ENCODE results near the gene MACF1. TPM values are rescaled to one million over a fixed set of nuclear protein-coding genes. Genes with fewer than 3 reads are reported as not detected.
"Not testable (repeated sequence)": the region's sequence is repeated elsewhere in the genome, so short reads cannot be mapped to it uniquely, and the experiment has no call there.

The MACF1 gene
- total RNA-seq, 3 donors from 2014 or later = 104 to 128 (median 120) TPM

- ATAC-seq (no peak), DNase-seq (no peak)
- no peak overlapping the region for H3K4me3 Mint-ChIP-seq
- no peaks in the 10 kb centered on the region for H3K36me3 Mint-ChIP-seq (ENCODE audit: insufficient read depth)
- peaks cover 78% of the 10 kb centered on the region for H3K4me1 Mint-ChIP-seq (ENCODE audit: low read depth)
- no peaks in the 10 kb centered on the region for H3K27me3 Mint-ChIP-seq (ENCODE audit: low read depth)
- H3K9me3 Mint-ChIP-seq = no peaks in the 10 kb centered on the region
Observed at GRCh38 chr1:39190096-39190495, 14.4 kb upstream of the MACF1 start.

- Mint-ChIP-seq H3K27me3 (ENCODE audit: low read depth) (no peaks in the 10 kb centered on the region), H3K36me3 (ENCODE audit: insufficient read depth) (no peaks in the 10 kb centered on the region), H3K4me3 (peak overlapping the region; percentile 51), H3K9me3 (no peaks in the 10 kb centered on the region), H3K4me1 (ENCODE audit: low read depth) (peaks cover 80% of the 10 kb centered on the region)
- DNase-seq (no peak), ATAC-seq (no peak)
Observed at GRCh38 chr1:39194398-39195051, 10.0 kb upstream of the MACF1 start.

DNA sequence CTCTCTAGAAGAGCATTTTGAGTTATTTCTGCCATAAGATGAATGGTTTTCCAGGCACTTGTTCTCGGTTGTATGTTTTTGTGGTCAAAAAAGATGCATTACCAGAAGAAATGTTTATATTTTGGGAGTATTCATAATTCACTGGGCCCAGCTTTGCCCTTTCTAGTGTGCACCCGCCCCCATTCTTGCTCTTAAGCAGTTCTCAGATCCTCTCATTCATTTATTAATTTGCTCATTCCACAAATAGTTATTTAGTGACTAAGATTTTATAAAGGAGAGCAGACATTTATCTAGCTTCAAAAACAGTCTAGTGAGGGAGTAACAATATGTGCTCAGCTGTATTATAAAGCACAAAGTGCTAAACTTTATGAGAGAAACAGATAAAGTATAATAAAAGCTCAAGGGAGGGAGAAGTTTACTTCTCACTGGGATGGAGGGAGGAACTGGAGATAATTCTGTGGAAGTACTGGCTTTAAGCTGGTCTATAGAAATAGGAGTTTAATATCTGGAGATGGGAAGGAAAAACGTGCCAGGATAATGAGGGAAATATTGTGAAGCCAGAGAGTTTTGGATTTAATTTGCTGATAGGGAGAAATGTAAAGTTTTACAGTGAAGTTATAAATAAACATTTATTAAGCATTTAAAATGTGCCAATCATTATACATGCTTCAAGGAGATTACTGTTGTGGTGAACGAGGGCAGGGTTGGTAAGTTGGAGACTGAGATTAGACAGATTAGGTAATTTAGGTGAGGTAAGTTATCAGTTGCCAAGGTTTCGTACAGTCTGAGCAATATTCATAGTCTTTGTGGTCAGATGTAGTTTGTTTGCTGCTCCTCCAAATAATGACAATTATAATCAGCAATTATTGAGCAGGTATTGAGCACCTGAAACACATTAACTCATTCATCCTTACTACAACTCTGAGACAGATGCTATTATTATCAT is 9.1 kb upstream of the MACF1 start:
- Mint-ChIP-seq H3K4me3 (peak overlapping the region; percentile 51), H3K36me3 (ENCODE audit: insufficient read depth) (no peaks in the 10 kb centered on the region), H3K4me1 (ENCODE audit: low read depth) (peaks cover 80% of the 10 kb centered on the region), H3K9me3 (no peaks in the 10 kb centered on the region), H3K27me3 (ENCODE audit: low read depth) (no peaks in the 10 kb centered on the region)
- no peak for ATAC-seq
- DNase-seq = no peak

DNA sequence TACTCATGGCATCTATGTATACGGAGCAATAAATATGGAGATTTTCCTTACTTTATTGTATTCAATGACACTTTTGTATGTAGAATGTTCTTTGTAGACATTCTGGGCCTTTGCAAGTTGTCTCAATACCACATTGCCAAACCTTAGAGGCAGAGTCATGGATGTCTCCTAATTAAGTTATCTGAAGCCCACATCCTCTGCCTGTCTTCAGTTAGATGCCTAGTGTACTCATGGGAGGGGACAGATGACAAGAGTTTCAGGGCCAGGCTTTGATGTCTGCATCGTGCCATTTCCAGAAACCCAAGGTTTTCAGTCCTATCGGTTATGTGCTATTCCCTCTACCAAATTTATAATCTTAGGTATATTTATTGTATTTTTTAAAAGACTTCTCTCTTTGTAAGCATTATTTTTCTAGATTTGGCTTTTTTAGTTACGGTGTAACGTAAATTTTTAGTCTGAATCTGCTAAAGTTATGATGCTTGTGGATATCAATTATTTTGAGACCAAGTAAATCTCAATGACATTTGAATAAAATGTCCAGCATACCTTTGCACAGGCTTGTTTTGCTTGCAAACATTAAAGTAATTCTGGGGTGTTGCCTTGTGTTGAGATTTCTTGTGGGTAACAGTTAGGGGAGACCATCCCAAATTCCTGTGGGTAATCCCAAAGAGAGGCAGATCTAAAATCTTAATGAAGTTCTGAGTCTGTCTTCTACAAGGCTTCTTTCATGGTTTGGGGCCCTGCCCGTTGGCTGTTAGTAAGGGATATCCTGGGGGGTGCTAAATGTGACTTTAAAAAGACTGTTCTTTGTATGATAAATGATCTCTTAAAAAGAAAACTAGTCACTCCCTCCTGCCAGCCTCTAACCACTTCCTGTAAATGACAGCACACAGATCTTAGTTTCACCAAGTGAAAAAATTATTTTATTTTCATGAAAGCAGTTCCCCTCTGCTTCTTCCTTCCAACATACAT is 8.0 kb upstream of the MACF1 start:
- no peaks in the 10 kb centered on the region for H3K9me3 Mint-ChIP-seq
- H3K4me1 Mint-ChIP-seq (ENCODE audit: low read depth) = peaks cover 73% of the 10 kb centered on the region
- DNase-seq (peak; percentile 50), ATAC-seq (peak; percentile 38 to 40)
- no peaks in the 10 kb centered on the region for H3K27me3 Mint-ChIP-seq (ENCODE audit: low read depth)
- no peaks in the 10 kb centered on the region for H3K36me3 Mint-ChIP-seq (ENCODE audit: insufficient read depth)
- peak overlapping the region; percentile 71 for H3K4me3 Mint-ChIP-seq

DNA sequence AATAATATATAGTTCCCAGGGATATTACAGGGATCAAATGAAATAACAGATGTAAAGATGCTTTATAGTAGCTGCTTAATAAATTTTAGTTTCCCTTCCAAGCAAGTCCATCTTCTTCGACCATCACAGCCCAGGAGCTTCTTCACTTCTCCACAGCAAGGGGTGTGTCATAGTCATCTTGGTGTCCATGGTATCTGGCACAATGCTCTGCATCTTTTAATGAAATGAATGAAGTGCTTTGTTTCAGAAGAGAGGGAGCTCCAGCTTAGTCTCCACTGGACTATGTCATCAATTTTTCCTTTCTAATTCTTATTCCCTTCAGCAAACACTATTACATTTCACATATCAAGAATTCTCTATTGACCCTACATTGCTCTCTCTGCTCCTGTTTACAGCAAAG is 4.9 kb upstream of the MACF1 start:
- Mint-ChIP-seq H3K9me3 (no peaks in the 10 kb centered on the region), H3K36me3 (ENCODE audit: insufficient read depth) (no peaks in the 10 kb centered on the region), H3K27me3 (ENCODE audit: low read depth) (no peaks in the 10 kb centered on the region), H3K4me1 (ENCODE audit: low read depth) (peaks cover 64% of the 10 kb centered on the region), H3K4me3 (no peak overlapping the region)
- ATAC-seq (no peak), DNase-seq (no peak)

DNA sequence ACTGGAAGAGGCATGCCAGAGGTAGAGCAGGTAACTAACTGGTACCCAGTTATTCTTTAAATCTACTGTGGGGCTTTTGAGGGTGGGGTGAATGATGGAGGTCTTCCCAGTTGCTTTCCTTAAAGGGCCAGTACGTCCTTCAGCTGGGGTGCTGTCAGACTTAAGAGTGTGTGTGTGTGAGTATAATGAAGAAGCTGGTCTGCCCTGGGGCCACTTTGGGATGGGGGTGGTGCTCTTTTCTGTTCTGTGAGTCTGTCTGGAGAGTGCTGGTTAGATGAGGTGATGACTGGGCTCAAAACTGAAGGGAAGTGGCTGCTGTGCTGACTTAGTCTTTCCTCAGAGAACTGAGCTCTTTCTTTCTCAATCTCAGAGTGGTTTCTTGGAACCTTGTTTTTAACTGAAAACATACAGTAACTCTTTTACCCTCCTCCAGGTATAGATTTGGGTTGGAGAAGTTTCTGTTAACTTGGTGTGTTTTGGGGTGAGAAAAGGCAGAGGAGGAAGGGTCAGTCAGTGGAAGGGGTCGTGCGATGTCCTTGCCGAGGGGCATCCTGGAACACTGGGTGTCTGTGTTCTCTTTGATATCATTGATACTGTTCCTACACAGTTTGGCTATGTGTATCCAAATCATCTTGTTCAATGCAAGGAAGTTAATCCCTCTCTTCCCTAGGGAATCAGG is 746 bp downstream of the MACF1 start:
- Mint-ChIP-seq H3K27me3 (ENCODE audit: low read depth) (no peaks in the 10 kb centered on the region), H3K36me3 (ENCODE audit: insufficient read depth) (peaks cover 3% of the 10 kb centered on the region), H3K4me3 (peak overlapping the region; percentile 86), H3K9me3 (no peaks in the 10 kb centered on the region), H3K4me1 (ENCODE audit: low read depth) (peaks cover 50% of the 10 kb centered on the region)
- ATAC-seq (peak; percentile 96), DNase-seq (peak; percentile 66)

DNA sequence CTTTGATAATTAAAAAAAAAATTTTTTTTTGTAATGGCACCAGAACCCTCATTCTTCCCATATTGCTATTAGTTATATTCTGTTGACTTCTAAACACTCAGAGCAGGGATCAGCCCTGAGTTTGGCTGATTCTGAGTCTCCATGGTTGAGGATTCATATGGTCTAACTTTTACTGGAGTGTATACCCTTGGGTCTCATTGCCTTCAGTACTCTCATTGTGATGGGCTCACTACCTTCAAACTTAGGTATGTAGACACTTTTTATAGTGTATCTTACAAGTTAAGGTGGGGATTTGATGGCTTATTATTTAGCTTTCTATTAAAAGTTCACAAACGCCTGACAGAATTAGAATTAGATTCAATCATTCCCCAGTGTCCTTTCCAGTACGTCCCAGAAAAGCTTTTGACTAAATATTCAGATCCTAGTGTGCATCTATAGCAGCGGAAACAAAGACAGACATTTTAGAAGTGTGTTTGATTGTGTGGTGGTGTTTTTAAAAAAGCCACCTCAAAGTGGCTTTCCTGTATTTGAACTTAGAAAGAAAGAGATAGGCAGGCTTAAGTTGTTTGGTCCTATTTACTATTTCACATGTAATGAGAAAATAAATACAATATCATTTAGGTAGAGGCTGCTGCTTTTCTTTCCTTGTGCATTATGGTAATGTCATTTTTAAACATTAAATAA is 1.4 kb downstream of the MACF1 start:
- Mint-ChIP-seq H3K36me3 (ENCODE audit: insufficient read depth) (peaks cover 7% of the 10 kb centered on the region), H3K4me1 (ENCODE audit: low read depth) (peaks cover 52% of the 10 kb centered on the region), H3K27me3 (ENCODE audit: low read depth) (no peaks in the 10 kb centered on the region), H3K4me3 (peak overlapping the region; percentile 86), H3K9me3 (peaks cover 3% of the 10 kb centered on the region)
- no peak for DNase-seq
- ATAC-seq = no peak

- DNase-seq; H3K9me3 Mint-ChIP-seq; H3K4me3 Mint-ChIP-seq; H3K27me3 Mint-ChIP-seq (ENCODE audit: low read depth); H3K36me3 Mint-ChIP-seq (ENCODE audit: insufficient read depth); ATAC-seq: not testable (repeated sequence)
- peaks cover 45% of the 10 kb centered on the region for H3K4me1 Mint-ChIP-seq (ENCODE audit: low read depth)
Observed at GRCh38 chr1:39208360-39208759, 3.9 kb downstream of the MACF1 start.

- no peak overlapping the region for H3K4me3 Mint-ChIP-seq
- no peaks in the 10 kb centered on the region for H3K27me3 Mint-ChIP-seq (ENCODE audit: low read depth)
- peaks cover 3% of the 10 kb centered on the region for H3K9me3 Mint-ChIP-seq
- ATAC-seq (no peak), DNase-seq (no peak)
- peaks cover 49% of the 10 kb centered on the region for H3K4me1 Mint-ChIP-seq (ENCODE audit: low read depth)
- H3K36me3 Mint-ChIP-seq (ENCODE audit: insufficient read depth) = peaks cover 9% of the 10 kb centered on the region
Observed at GRCh38 chr1:39210649-39211048, 6.2 kb downstream of the MACF1 start.

DNA sequence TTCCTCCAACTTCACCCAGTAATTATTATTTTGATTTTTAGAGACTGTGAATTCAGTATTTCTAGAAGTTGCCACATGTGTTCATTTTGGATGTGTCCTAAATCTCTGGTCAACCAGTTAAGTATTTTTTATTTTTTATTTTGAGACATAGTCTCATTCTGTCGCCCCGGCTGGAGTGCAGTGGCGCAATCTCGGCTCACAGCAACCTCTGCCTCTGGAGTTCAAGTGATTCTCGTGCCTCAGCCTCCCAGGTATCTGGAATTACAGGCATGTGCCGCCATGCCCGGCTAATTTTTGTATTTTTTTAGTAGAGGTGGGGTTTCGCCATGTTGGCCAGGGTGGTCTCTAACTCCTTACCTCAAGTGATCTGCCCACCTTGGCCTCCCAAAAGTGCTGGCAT is 8.0 kb downstream of the MACF1 start:
- Mint-ChIP-seq H3K36me3 (ENCODE audit: insufficient read depth) (peaks cover 9% of the 10 kb centered on the region), H3K27me3 (ENCODE audit: low read depth) (no peaks in the 10 kb centered on the region), H3K9me3 (peaks cover 3% of the 10 kb centered on the region), H3K4me3 (no peak overlapping the region), H3K4me1 (ENCODE audit: low read depth) (peaks cover 50% of the 10 kb centered on the region)
- ATAC-seq (no peak), DNase-seq (no peak)

GRCh38 chr1:39213511-39214002 is 9.1 kb downstream of the MACF1 start:
- DNase-seq (no peak), ATAC-seq (no peak)
- H3K36me3 Mint-ChIP-seq (ENCODE audit: insufficient read depth) = peaks cover 8% of the 10 kb centered on the region
- H3K4me3 Mint-ChIP-seq = no peak overlapping the region
- H3K4me1 Mint-ChIP-seq (ENCODE audit: low read depth) = peaks cover 54% of the 10 kb centered on the region
- H3K27me3 Mint-ChIP-seq (ENCODE audit: low read depth) = no peaks in the 10 kb centered on the region
- H3K9me3 Mint-ChIP-seq = peaks cover 3% of the 10 kb centered on the region

- Mint-ChIP-seq H3K9me3 (peaks cover 3% of the 10 kb centered on the region), H3K36me3 (ENCODE audit: insufficient read depth) (peaks cover 9% of the 10 kb centered on the region), H3K4me1 (ENCODE audit: low read depth) (peaks cover 60% of the 10 kb centered on the region), H3K27me3 (ENCODE audit: low read depth) (no peaks in the 10 kb centered on the region), H3K4me3 (peak overlapping the region; percentile 85)
- no peak for ATAC-seq
- DNase-seq = no peak
Observed at GRCh38 chr1:39214021-39214713, 9.7 kb downstream of the MACF1 start.

DNA sequence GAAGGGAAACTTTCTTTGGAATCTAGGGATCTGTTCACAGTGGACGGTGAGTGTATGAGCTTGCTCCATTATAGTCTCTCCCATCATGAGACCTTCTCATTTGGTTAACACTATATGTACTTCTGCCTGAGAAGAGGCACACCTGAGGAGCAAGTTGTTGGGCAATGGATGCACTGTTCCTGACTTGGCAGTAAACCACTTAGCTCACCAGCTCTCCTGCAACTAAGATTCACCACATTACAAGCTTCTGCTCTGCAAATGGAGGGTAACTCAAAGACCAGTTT is 10.2 kb downstream of the MACF1 start:
- peaks cover 3% of the 10 kb centered on the region for H3K9me3 Mint-ChIP-seq
- H3K27me3 Mint-ChIP-seq (ENCODE audit: low read depth) = no peaks in the 10 kb centered on the region
- peaks cover 12% of the 10 kb centered on the region for H3K36me3 Mint-ChIP-seq (ENCODE audit: insufficient read depth)
- DNase-seq (no peak), ATAC-seq (no peak)
- H3K4me1 Mint-ChIP-seq (ENCODE audit: low read depth) = peaks cover 60% of the 10 kb centered on the region
- H3K4me3 Mint-ChIP-seq = peak overlapping the region; percentile 85

All from activated T-cell treated with anti-CD3 and anti-CD28 coated beads, Interleukin-2, amount 50 U/mL, for 4 hours (primary cell).